HG03280 (cell line): ENCODE measurements around the gene RGS16.

Experiments used
- ATAC-seq: cut with Tn5 transposase; IDR thresholded peaks from one replicate; pipeline ENCODE4 v1.9.1; 2021; ENCODE audit warnings: mild to moderate bottlenecking, moderate library complexity; ENCODE audit not compliant: unreplicated experiment

RGS16 gene

GRCh38 chr1:182587093-182587492 is 17.1 kb downstream of the RGS16 start:
- ATAC-seq = no peak

GRCh38 chr1:182586380-182586779 is 17.8 kb downstream of the RGS16 start:
- no peak for ATAC-seq

GRCh38 chr1:182584746-182585145 is 19.4 kb downstream of the RGS16 start:
- ATAC-seq = no peak

GRCh38 chr1:182580736-182581135 is 23.5 kb downstream of the RGS16 start:
- ATAC-seq = no peak

GRCh38 chr1:182575540-182576149 is 28.5 kb downstream of the RGS16 start:
- ATAC-seq = no peak

GRCh38 chr1:182574156-182574555 is 30.0 kb downstream of the RGS16 start:
- no peak for ATAC-seq

GRCh38 chr1:182570611-182570970 is 33.6 kb downstream of the RGS16 start:
- no peak for ATAC-seq

GRCh38 chr1:182569939-182570610 is 34.1 kb downstream of the RGS16 start:
- no peak for ATAC-seq

- no peak for ATAC-seq
Observed at GRCh38 chr1:182568647-182569284, 35.4 kb downstream of the RGS16 start.

GRCh38 chr1:182567629-182568028 is 36.6 kb downstream of the RGS16 start:
- ATAC-seq = no peak

GRCh38 chr1:182565537-182565936 is 38.7 kb downstream of the RGS16 start:
- ATAC-seq = no peak

- ATAC-seq = no peak
Observed at GRCh38 chr1:182564406-182565004, 39.7 kb downstream of the RGS16 start.

GRCh38 chr1:182563095-182563494 is 41.1 kb downstream of the RGS16 start:
- no peak for ATAC-seq

GRCh38 chr1:182561456-182561855 is 42.7 kb downstream of the RGS16 start:
- ATAC-seq = no peak

- ATAC-seq = no peak
Observed at GRCh38 chr1:182560392-182560984, 43.7 kb downstream of the RGS16 start.

GRCh38 chr1:182556279-182556678 is 47.9 kb downstream of the RGS16 start:
- no peak for ATAC-seq

- ATAC-seq = no peak
Observed at GRCh38 chr1:182555493-182555892, 48.7 kb downstream of the RGS16 start.

GRCh38 chr1:182552527-182552926 is 51.7 kb downstream of the RGS16 start:
- ATAC-seq = no peak

GRCh38 chr1:182549811-182550210 is 54.4 kb downstream of the RGS16 start:
- no peak for ATAC-seq

GRCh38 chr1:182549346-182549745 is 54.8 kb downstream of the RGS16 start:
- no peak for ATAC-seq
